AG04450 (cell line): ENCODE data around the gene TIMM13. TPM values are rescaled to one million over a fixed set of nuclear protein-coding genes. Genes with fewer than 3 reads are reported as not detected.

Source experiments
- CTCF ChIA-PET: fragments of 300-600, 350-600 bp; formaldehyde crosslinking; extraction: SDS; loops from one replicate; lab custom pipeline; 2022; ENCODE audit warnings: antibody characterized with exemption, inconsistent platforms; lab: Charles Lee
- POLR2A ChIA-PET: fragments of 350-600 bp; formaldehyde crosslinking; extraction: SDS; loops from one replicate; lab custom pipeline; 2021; ENCODE audit warnings: antibody characterized with exemption, inconsistent platforms; lab: Yijun Ruan, JAX
- DNase-seq: peaks from one replicate; pipeline ENCODE4 v3.0.0-alpha.2; 2011; ENCODE audit warnings: low read depth, low spot score
- H3K27ac ChIP-seq: one replicate; pipeline ENCODE4 v1.5.1; 2012; ENCODE audit warnings: low read depth, low read length, control low read depth
- H3K27me3 ChIP-seq: one replicate; pipeline ENCODE4 v1.6.0; 2012; ENCODE audit warnings: low read length; ENCODE audit not compliant: control insufficient read depth, insufficient read depth
- H3K4me3 ChIP-seq: 2 replicates; pipeline ENCODE4 v1.5.1; 2011; ENCODE audit warnings: mild to moderate bottlenecking, low read depth, low read length, control low read depth
- H3K9me3 ChIP-seq: 2 replicates; pipeline ENCODE4 v1.5.1; 2012; ENCODE audit warnings: low read length; ENCODE audit not compliant: control insufficient read depth, insufficient read depth
- polyA plus RNA-seq: library from polyadenylated mRNA; depleted of rRNA; stranded (reverse); fragments of >200 nt; gene quantifications from 2 replicates; pipeline ENCODE4 v1.2.3, GENCODE V29; 2011
- TF ChIP-seq, protein P1 (sequence below): IDR thresholded peaks from 2 replicates; pipeline ENCODE4 v1.5.1; 2011; ENCODE audit warnings: low read depth, low read length, control low read depth, inconsistent platforms

Gene TIMM13
- polyA plus RNA-seq, 1 experiment: 21.6 TPM

DNA sequence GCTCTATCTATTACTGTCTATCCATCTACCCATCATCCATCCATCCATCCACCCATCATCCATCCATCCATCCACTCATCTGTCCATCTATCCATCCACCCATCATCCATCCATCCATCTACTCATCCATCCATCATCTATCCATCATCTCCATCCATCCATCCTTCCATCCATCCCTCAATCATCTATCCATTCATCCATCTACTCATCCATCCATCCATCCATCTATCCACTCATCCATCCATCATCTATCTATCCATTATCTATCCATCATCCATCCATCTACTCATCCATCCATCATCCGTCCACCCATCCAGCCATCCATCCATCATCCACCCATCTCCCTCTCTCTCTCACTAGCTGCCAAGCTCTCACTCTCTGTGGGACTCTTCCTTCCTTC lies 13.1 kb upstream of the TIMM13 start:
- Histone ChIP-seq H3K27me3 (no peaks in the 10 kb centered on the region), H3K9me3 (no peaks in the 10 kb centered on the region; the same call in 1 of the 2 replicates), H3K27ac (no peak overlapping the region), H3K4me3 (no peak overlapping the region)
- no peak for DNase-seq
- TF ChIP-seq, protein P1, sequence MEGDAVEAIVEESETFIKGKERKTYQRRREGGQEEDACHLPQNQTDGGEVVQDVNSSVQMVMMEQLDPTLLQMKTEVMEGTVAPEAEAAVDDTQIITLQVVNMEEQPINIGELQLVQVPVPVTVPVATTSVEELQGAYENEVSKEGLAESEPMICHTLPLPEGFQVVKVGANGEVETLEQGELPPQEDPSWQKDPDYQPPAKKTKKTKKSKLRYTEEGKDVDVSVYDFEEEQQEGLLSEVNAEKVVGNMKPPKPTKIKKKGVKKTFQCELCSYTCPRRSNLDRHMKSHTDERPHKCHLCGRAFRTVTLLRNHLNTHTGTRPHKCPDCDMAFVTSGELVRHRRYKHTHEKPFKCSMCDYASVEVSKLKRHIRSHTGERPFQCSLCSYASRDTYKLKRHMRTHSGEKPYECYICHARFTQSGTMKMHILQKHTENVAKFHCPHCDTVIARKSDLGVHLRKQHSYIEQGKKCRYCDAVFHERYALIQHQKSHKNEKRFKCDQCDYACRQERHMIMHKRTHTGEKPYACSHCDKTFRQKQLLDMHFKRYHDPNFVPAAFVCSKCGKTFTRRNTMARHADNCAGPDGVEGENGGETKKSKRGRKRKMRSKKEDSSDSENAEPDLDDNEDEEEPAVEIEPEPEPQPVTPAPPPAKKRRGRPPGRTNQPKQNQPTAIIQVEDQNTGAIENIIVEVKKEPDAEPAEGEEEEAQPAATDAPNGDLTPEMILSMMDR: no peak
- CTCF ChIA-PET: no interaction called here
- POLR2A ChIA-PET: interaction anchor here (0.7 kb wide), 1 partner anchor 16 kb away, joined by 5 read pairs; the partner anchor contains the start of gene LMNB2

DNA sequence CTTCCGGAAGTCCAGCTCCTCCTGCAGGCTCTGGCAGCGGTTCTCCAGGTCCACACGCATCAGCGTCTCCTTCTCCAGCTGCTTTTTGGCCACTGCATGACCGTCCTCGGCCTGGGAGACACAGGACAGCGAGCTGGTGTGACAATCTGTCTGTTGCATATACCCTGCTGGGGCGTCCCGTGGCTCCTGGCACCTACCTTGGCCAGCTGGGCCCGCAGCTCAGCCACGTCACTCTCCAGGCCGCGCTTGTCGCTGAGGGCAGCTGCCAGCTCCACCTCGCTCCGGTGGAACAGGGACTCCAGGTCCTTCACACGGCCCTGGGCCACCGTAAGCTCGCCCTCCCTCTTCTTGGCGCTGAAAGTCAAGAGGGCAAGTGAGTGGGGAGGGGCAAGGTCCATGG lies 10.8 kb upstream of the TIMM13 start:
- TF ChIP-seq, protein P1: no peak
- Histone ChIP-seq H3K27ac (no peak overlapping the region), H3K4me3 (no peak overlapping the region), H3K27me3 (no peaks in the 10 kb centered on the region), H3K9me3 (no peaks in the 10 kb centered on the region; the same call in 1 of the 2 replicates)
- ChIA-PET CTCF (interaction anchor here (0.6 kb wide), 1 partner anchor 13 kb away, joined by 5 read pairs; no protein-coding TSS in a partner anchor), POLR2A (interaction anchor here (1.1 to 1.5 kb wide), 2 partner anchors 10 to 38 kb away, joined by 4 to 11 read pairs; partner anchors contain the start of gene GADD45B)
- DNase-seq: no peak

DNA sequence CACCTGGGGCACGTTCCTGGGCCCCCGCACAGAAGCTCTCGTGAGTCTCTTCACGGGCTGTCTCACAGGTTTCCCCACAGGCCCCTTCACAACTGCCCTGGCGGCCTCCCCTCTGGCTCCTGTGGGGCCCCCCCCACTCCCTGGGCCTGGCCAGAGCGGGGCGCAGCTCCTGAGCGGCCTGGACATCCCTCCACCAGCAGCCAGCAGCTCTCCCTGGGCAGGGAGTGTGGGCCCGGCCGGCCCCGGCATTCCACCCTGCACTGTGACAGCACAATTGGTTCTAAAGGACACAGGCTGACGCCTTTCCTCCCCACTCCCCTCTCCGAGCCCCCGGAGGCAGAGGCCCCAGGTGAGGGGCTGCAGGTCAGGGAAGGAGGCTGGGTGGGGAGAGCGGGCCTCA lies 9.5 kb upstream of the TIMM13 start:
- DNase-seq: no peak
- H3K4me3 ChIP-seq: no peak overlapping the region
- TF ChIP-seq, protein P1: no peak
- ChIA-PET POLR2A (interaction anchor here (0.5 kb wide), 1 partner anchor 21 kb away, joined by 7 read pairs; no protein-coding TSS in a partner anchor), CTCF (no interaction called here)
- no peaks in the 10 kb centered on the region for H3K27me3 ChIP-seq
- no peaks in the 10 kb centered on the region; the same call in 1 of the 2 replicates for H3K9me3 ChIP-seq
- no peak overlapping the region for H3K27ac ChIP-seq

DNA sequence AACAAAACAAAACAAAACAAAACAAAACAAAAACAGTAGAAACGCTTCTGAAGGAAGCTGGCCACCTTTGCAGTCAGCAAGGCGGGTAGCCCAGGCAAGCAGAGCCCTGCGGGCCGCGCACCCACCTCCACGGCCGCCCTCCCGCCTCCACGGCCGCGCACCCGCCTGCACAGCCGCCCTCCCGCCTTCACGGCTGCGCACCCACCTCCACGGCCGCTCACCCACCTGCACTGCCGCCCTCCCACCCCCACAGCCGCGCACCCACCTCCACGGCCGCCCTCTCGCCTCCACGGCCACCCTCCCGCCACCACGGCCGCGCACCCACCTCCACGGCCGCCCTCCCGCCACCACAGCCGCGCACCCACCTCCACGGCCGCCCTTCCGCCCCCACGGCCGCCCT lies 9.0 kb upstream of the TIMM13 start:
- CTCF ChIA-PET: no interaction called here
- DNase-seq: no peak
- H3K4me3 ChIP-seq: no peak overlapping the region
- H3K27ac ChIP-seq: no peak overlapping the region
- TF ChIP-seq, protein P1: no peak
- POLR2A ChIA-PET: no interaction called here
- no peaks in the 10 kb centered on the region for H3K27me3 ChIP-seq
- no peaks in the 10 kb centered on the region; the same call in 1 of the 2 replicates for H3K9me3 ChIP-seq

DNA sequence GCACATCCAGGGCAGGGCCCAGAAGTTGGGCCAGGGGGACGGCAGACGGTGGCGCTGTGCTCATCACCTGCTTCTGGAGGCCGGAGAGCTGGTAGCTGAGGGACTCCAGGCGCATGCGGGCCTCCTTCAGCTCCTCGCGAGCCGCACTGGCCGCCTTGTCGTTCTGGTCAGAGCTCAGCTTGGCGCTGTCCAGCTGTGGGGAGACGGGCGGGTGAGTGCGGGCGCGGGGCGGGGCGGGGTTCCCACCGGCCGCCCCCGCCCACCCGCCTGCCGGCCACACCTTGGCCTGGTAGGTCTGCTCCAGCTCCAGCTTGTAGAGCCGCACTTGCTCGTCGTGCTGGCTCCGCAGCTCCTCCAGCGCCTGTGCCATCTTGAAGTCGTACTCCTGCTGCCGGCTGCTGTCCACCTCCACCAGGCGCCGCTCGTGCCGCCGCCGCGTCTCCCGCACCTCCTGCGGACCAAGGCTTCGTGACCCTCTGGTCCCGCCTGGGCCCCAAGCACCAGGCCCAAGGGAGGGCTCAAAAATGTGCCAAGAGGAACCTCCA lies 7.4 kb upstream of the TIMM13 start:
- Histone ChIP-seq H3K9me3 (no peaks in the 10 kb centered on the region; the same call in 1 of the 2 replicates), H3K4me3 (no peak overlapping the region), H3K27me3 (no peaks in the 10 kb centered on the region), H3K27ac (no peak overlapping the region)
- ChIA-PET CTCF (no interaction called here), POLR2A (no interaction called here)
- DNase-seq: no peak
- TF ChIP-seq, protein P1: no peak
